Caco-2 (cell line): ENCODE data around the gene ZNF664. TPM values are rescaled to one million over a fixed set of nuclear protein-coding genes. Genes with fewer than 3 reads are reported as not detected.

Experiments used
- BruUV-seq: library from RNA; stranded (reverse); fragments of 400-500 nt; replicated peaks from 2 replicates; lab custom pipeline; 2021; lab: Mats Ljungman, UMichigan
- CTCF ChIA-PET: fragments of 300-600 bp; sonication (Branson Sonifier 250); formaldehyde crosslinking; loops from one replicate; lab custom pipeline; 2022; ENCODE audit warnings: antibody characterized with exemption; lab: Charles Lee
- POLR2A ChIA-PET: fragments of 300-600 bp; sonication (Branson Sonifier 250); formaldehyde crosslinking; loops from one replicate; lab custom pipeline; 2022; ENCODE audit warnings: antibody characterized with exemption; lab: Charles Lee
- DNase-seq, 2 experiments: peaks; one replicate each; pipeline versions ENCODE4 v3.0.0 to v3.0.0-alpha.2; 2020 to 2022
- H3K27me3 ChIP-seq: replicated peaks from 2 replicates; pipeline ENCODE4 v1.6.0; 2011; ENCODE audit warnings: low read length; ENCODE audit not compliant: control insufficient read depth, insufficient read depth
- H3K36me3 ChIP-seq: 2 replicates; pipeline ENCODE4 v1.5.1; 2011; ENCODE audit warnings: low read length; ENCODE audit not compliant: control insufficient read depth, insufficient read depth
- H3K4me1 ChIP-seq: fragments of 250-450 bp; sonication (Bioruptor Pico); 2 replicates; pipeline ENCODE4 v1.5.1; 2020; ENCODE audit warnings: mild to moderate bottlenecking
- H3K4me3 ChIP-seq: 2 replicates; pipeline ENCODE4 v1.5.1; 2011; ENCODE audit warnings: low read depth, mild to moderate bottlenecking, control low read depth, low read length
- H3K9me3 ChIP-seq: fragments of 250-450 bp; sonication (Bioruptor Pico); 2 replicates; pipeline ENCODE4 v1.5.1; 2020; ENCODE audit warnings: mild to moderate bottlenecking, moderate library complexity
- H3K27ac Mint-ChIP-seq: one replicate; pipeline ENCODE4 v1.8.0; 2022; ENCODE audit warnings: mixed read lengths; ENCODE audit not compliant: unreplicated experiment
- H3K27me3 Mint-ChIP-seq: one replicate; pipeline ENCODE4 v1.8.0; 2022; ENCODE audit warnings: mixed read lengths; ENCODE audit not compliant: insufficient read depth, unreplicated experiment
- H3K36me3 Mint-ChIP-seq: one replicate; pipeline ENCODE4 v1.8.0; 2022; ENCODE audit warnings: mild to moderate bottlenecking, mixed read lengths; ENCODE audit not compliant: insufficient read depth, unreplicated experiment
- H3K4me1 Mint-ChIP-seq: one replicate; pipeline ENCODE4 v1.8.0; 2022; ENCODE audit warnings: low read depth, mixed read lengths; ENCODE audit not compliant: unreplicated experiment
- H3K4me3 Mint-ChIP-seq: one replicate; pipeline ENCODE4 v1.8.0; 2022; ENCODE audit warnings: mild to moderate bottlenecking, moderate library complexity, mixed read lengths; ENCODE audit not compliant: unreplicated experiment
- H3K9me3 Mint-ChIP-seq: one replicate; pipeline ENCODE4 v1.8.0; 2022; ENCODE audit warnings: mixed read lengths; ENCODE audit not compliant: unreplicated experiment
- intact Hi-C: fragments of 100-400 bp; cut with micrococcal nuclease; formaldehyde crosslinking; loops from one replicate; pipeline ENCODE4 v1.10.0; 2022; ENCODE audit not compliant: unreplicated experiment
- total RNA-seq: library from RNA; stranded (reverse); gene quantifications from 2 replicates; pipeline ENCODE4 v1.2.3, GENCODE V29; 2022
- TF ChIP-seq, protein P1 (sequence below), 2 experiments: fragments of 200-600 bp in 1 of 2; IDR thresholded peaks; 1 replicate in 1 of 2; 2 replicates in 1 of 2; pipeline versions ENCODE4 v1.5.1 to v1.8.0; 2011 to 2022; ENCODE audit warnings: antibody characterized with exemption in 1 of 2, control low read depth in 1 of 2, inconsistent platforms in 1 of 2, low read depth in 1 of 2, low read length in 1 of 2, mild to moderate bottlenecking in 1 of 2, moderate library complexity in 1 of 2; ENCODE audit not compliant: insufficient read depth in 1 of 2, severe bottlenecking in 1 of 2, unreplicated experiment in 1 of 2

ZNF664 gene
- total RNA-seq, 1 experiment from 2014 or later = 117 TPM

DNA sequence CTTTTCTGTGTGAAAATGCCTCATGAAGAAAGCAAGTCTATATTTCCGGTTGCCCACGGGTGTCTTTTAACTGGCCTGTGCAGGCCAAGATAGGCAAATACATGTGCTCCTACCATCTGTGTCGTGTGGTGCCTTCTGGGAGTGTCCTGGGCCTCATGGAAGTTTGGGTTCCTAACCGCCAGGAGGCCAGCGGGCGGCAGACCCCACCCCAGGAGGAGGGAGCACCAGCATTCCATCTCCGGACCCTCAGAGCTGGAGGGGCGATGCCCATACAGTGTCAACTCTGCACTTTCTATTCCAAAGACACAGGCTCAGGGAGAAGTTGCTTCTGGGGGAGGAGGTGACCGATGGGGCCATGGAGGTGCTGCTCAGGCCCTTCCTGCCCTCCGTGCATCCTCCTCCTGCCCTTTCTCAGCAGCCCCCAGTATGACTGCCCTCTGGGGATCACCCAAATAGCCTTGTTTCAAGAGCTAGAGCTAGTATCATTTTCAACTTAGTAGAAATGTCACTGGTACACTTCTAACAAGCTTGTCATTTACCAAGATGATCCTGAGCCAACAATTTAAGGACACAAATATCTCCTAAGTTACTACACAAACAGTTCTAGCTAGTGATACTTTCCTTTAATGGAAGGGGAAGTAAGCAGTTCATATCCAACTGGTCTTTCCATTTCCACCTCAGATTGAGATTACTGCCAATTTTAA is 18.2 kb upstream of the ZNF664 start:
- no peaks in the 10 kb centered on the region for H3K4me1 Mint-ChIP-seq
- no peaks in the 10 kb centered on the region for H3K9me3 Mint-ChIP-seq
- no peaks in the 10 kb centered on the region for H3K36me3 Mint-ChIP-seq
- H3K27me3 Mint-ChIP-seq = no peaks in the 10 kb centered on the region
- intact Hi-C loops = no loop called here
- ChIA-PET CTCF (interaction anchor here (0.6 to 0.8 kb wide), 2 partner anchors 73 to 141 kb away, joined by 3 read pairs; no protein-coding TSS in a partner anchor), POLR2A (no interaction called here)
- Histone ChIP-seq H3K4me3 (no peak overlapping the region), H3K4me1 (peaks cover 3% of the 10 kb centered on the region), H3K9me3 (no peaks in the 10 kb centered on the region), H3K27me3 (no peaks in the 10 kb centered on the region), H3K36me3 (no peaks in the 10 kb centered on the region)
- TF ChIP-seq, protein P1, sequence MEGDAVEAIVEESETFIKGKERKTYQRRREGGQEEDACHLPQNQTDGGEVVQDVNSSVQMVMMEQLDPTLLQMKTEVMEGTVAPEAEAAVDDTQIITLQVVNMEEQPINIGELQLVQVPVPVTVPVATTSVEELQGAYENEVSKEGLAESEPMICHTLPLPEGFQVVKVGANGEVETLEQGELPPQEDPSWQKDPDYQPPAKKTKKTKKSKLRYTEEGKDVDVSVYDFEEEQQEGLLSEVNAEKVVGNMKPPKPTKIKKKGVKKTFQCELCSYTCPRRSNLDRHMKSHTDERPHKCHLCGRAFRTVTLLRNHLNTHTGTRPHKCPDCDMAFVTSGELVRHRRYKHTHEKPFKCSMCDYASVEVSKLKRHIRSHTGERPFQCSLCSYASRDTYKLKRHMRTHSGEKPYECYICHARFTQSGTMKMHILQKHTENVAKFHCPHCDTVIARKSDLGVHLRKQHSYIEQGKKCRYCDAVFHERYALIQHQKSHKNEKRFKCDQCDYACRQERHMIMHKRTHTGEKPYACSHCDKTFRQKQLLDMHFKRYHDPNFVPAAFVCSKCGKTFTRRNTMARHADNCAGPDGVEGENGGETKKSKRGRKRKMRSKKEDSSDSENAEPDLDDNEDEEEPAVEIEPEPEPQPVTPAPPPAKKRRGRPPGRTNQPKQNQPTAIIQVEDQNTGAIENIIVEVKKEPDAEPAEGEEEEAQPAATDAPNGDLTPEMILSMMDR (IDR thresholded peaks at IDR 0.05; ENCODE audit: insufficient read depth in 1 of 2, low read depth in 1 of 2, low read length in 1 of 2, severe bottlenecking in 1 of 2, unreplicated experiment in 1 of 2) = no peak
- BruUV-seq = no TSS peak
- no peak for DNase-seq
- H3K4me3 Mint-ChIP-seq = no peak overlapping the region
- H3K27ac Mint-ChIP-seq = no peak overlapping the region

DNA sequence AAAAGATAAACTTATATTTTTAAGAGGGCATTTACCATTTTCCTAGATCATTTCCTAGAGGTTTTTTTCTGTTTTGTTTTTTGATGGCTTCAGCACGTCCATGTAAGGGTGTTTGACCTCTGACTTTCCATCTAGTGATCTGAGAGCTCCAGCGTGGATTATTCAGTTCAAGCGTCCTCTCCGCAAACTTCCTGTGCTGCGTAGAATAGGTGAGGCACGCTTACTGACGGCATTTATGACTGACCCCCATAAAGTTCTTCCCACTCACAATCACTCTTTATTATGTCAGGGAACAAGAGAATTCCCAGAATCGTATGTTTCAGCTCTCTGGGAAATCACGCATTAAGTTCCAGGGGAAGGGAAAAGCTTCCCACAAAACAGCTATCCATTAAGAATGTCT is 16.8 kb upstream of the ZNF664 start:
- TF ChIP-seq, protein P1 (IDR thresholded peaks at IDR 0.05; ENCODE audit: insufficient read depth in 1 of 2, low read depth in 1 of 2, low read length in 1 of 2, severe bottlenecking in 1 of 2, unreplicated experiment in 1 of 2) = no peak
- ChIA-PET CTCF (no interaction called here), POLR2A (no interaction called here)
- H3K27me3 Mint-ChIP-seq = no peaks in the 10 kb centered on the region
- no peaks in the 10 kb centered on the region for H3K27me3 ChIP-seq
- H3K36me3 ChIP-seq = no peaks in the 10 kb centered on the region
- H3K4me1 Mint-ChIP-seq = no peaks in the 10 kb centered on the region
- no peaks in the 10 kb centered on the region for H3K4me1 ChIP-seq
- no peak for DNase-seq
- intact Hi-C loops = no loop called here
- H3K4me3 ChIP-seq = no peak overlapping the region
- no peak overlapping the region for H3K27ac Mint-ChIP-seq
- H3K36me3 Mint-ChIP-seq = no peaks in the 10 kb centered on the region
- no peaks in the 10 kb centered on the region for H3K9me3 Mint-ChIP-seq
- H3K9me3 ChIP-seq = no peaks in the 10 kb centered on the region
- BruUV-seq = no TSS peak
- H3K4me3 Mint-ChIP-seq = no peak overlapping the region

DNA sequence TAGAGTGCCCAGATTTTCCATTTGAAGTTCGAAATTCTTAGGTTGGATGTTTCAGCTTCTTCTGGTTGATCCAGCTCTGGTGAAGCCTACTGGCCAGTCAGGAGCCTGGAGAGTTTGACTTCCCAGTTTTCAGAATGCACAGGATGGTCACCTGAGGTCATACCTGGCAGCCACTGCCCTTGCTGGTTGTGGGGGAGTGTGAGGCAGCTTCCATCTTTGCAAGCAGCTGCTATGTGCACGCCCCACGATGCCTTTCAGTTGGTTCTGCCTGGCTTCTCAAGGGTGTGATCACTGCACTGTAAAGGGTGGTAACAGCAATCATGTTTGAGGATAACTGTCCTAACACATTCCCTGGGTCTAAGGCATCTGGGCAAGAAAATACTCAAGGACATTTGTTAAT is 15.8 kb upstream of the ZNF664 start:
- Histone ChIP-seq H3K4me1 (no peaks in the 10 kb centered on the region), H3K4me3 (no peak overlapping the region), H3K36me3 (no peaks in the 10 kb centered on the region), H3K9me3 (no peaks in the 10 kb centered on the region), H3K27me3 (no peaks in the 10 kb centered on the region)
- Mint-ChIP-seq H3K4me3 (no peak overlapping the region), H3K9me3 (no peaks in the 10 kb centered on the region), H3K4me1 (no peaks in the 10 kb centered on the region), H3K27ac (no peak overlapping the region), H3K36me3 (no peaks in the 10 kb centered on the region), H3K27me3 (no peaks in the 10 kb centered on the region)
- POLR2A ChIA-PET = no interaction called here
- CTCF ChIA-PET = no interaction called here
- intact Hi-C loops = no loop called here
- no peak for DNase-seq
- BruUV-seq = no TSS peak
- TF ChIP-seq, protein P1 (IDR thresholded peaks at IDR 0.05; ENCODE audit: insufficient read depth in 1 of 2, low read depth in 1 of 2, low read length in 1 of 2, severe bottlenecking in 1 of 2, unreplicated experiment in 1 of 2) = no peak
